Measurements from ENCODE around the gene RIPOR2. TPM values are rescaled to one million over a fixed set of nuclear protein-coding genes. Genes with fewer than 3 reads are reported as not detected.

The RIPOR2 gene
- total and polyA plus RNA-seq, 2 experiments from 2014 or later = 3.2 to 3.3 TPM

DNA sequence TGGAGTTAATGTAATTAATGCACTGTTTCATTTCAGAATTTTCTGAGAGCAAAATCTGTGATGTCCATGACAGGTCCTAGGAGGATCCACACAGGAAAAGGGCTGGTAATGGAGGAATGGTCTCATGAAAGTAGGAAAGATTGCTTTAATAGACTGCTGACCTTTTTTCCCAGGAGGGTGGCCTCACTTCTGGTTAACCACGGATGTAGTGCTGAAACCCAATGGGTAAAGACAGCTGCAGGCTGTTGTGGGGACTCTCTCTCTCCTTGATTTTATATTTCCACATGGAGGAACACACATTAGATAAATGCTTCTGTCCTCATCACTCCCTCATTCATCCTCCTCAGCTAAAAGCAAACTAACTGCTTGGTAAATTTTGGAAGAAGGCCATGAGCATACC, 23.6 kb upstream of the RIPOR2 start:
- no peaks in the 10 kb centered on the region for H3K36me3 ChIP-seq (ENCODE audit: low read depth)
- 45 to 68% methylated on average over 1 of the region's 1 CpG for whole genome bisulfite sequencing, 2 experiments (ENCODE audit: low coverage in 1 of 2, low lambda C conversion rate in 2 of 2, missing lambda C conversion rate in 2 of 2)
- no peaks in the 10 kb centered on the region for H3K9me3 ChIP-seq (ENCODE audit: low read depth)

DNA sequence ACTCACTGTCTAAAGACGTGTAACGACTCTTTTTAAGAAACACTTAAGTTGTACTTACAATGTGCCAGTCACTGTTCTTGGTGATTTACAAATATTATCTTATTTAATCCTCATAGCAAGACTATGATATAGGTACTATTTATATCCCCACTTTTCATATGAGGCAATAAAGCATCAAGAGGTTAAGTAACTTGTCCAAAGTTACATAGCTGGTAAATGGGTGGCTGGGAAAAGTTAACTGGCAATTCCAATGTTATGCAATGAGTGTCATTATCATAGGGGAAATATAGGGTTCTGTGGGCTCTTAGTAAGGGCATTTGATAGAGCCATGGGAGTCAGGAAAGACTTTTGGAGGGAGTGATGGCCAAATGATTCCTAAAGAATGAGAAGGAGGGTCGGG, 21.4 kb upstream of the RIPOR2 start:
- H3K9ac ChIP-seq = no peak overlapping the region
- H3K4me3 ChIP-seq = no peak overlapping the region
- no peak overlapping the region for H3K27ac ChIP-seq
- H3K4me1 ChIP-seq (ENCODE audit: insufficient read depth) = no peaks in the 10 kb centered on the region
- TF ChIP-seq EZH2phosphoT487 (IDR thresholded peaks at IDR 0.05; ENCODE audit: insufficient read depth, low read depth) (no peak), EZH2 (IDR thresholded peaks at IDR 0.05; ENCODE audit: insufficient read depth, poor library complexity, severe bottlenecking) (no peak)
- H3K9me3 ChIP-seq (ENCODE audit: low read depth) = no peaks in the 10 kb centered on the region
- H3K36me3 ChIP-seq (ENCODE audit: low read depth) = no peaks in the 10 kb centered on the region
- no peaks in the 10 kb centered on the region for H3K27me3 ChIP-seq (replicated peaks; ENCODE audit: insufficient read depth)
- no peaks in the 10 kb centered on the region for H3F3A ChIP-seq (ENCODE audit: insufficient read depth)
- no peaks in the 10 kb centered on the region for H3K9me2 ChIP-seq (ENCODE audit: insufficient read depth)
- WGBS, 2 experiments (ENCODE audit: low coverage in 1 of 2, low lambda C conversion rate in 2 of 2, missing lambda C conversion rate in 2 of 2) = 76 to 84% methylated on average over 3 of the region's 3 CpGs
- no peaks in the 10 kb centered on the region for H4K20me1 ChIP-seq (ENCODE audit: insufficient read depth)
- DNase-seq = no peak
- in situ Hi-C loops (cut with MboI) = no loop called here
- no peak overlapping the region for H3K4me2 ChIP-seq (ENCODE audit: unreplicated experiment)
- H2AFZ ChIP-seq = no peak overlapping the region
- no peaks in the 10 kb centered on the region for H3K79me2 ChIP-seq (ENCODE audit: insufficient read depth)

More for the DNA sequence above, 23.6 kb upstream of the RIPOR2 start:
- Histone ChIP-seq H3F3A (ENCODE audit: insufficient read depth) (no peaks in the 10 kb centered on the region), H4K20me1 (ENCODE audit: insufficient read depth) (no peaks in the 10 kb centered on the region), H3K27ac (no peak overlapping the region), H2AFZ (no peak overlapping the region), H3K4me3 (no peak overlapping the region), H3K9ac (no peak overlapping the region), H3K79me2 (ENCODE audit: insufficient read depth) (no peaks in the 10 kb centered on the region), H3K4me2 (ENCODE audit: unreplicated experiment) (no peak overlapping the region), H3K27me3 (replicated peaks; ENCODE audit: insufficient read depth) (no peaks in the 10 kb centered on the region), H3K4me1 (ENCODE audit: insufficient read depth) (no peaks in the 10 kb centered on the region), H3K9me2 (ENCODE audit: insufficient read depth) (no peaks in the 10 kb centered on the region)
- DNase-seq = no peak
- in situ Hi-C loops (cut with MboI) = no loop called here
- TF ChIP-seq EZH2 (IDR thresholded peaks at IDR 0.05; ENCODE audit: insufficient read depth, poor library complexity, severe bottlenecking) (no peak), EZH2phosphoT487 (IDR thresholded peaks at IDR 0.05; ENCODE audit: insufficient read depth, low read depth) (no peak)

DNA sequence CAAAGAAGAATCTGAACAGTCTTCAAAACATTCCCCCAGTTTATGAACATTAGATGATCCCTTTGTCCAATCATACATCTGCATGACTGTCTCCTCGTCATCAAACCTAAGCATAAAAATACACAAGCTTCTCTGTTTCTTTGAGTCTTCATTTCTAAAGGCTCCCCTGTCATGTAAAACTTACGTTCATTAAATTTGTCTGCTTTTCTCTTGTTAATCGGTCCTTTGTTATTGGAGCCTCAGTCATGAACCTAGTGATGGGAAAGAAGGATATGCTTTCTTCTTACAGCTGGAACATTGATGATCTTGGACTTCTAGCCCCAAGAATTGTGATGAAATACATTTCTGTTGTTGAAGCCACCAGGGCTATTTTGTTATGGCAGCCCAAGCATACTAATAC, 18.0 kb upstream of the RIPOR2 start:
- no peaks in the 10 kb centered on the region for H3K9me3 ChIP-seq (ENCODE audit: low read depth)
- no peak overlapping the region for H3K4me3 ChIP-seq
- H3K27ac ChIP-seq = no peak overlapping the region
- TF ChIP-seq EZH2phosphoT487 (IDR thresholded peaks at IDR 0.05; ENCODE audit: insufficient read depth, low read depth) = no peak
- DNase-seq = no peak
- H2AFZ ChIP-seq = no peak overlapping the region
- no peaks in the 10 kb centered on the region for H4K20me1 ChIP-seq (ENCODE audit: insufficient read depth)
- H3K9me2 ChIP-seq (ENCODE audit: insufficient read depth) = no peaks in the 10 kb centered on the region
- 64 to 65% methylated on average over 3 of the region's 3 CpGs for WGBS, 2 experiments (ENCODE audit: low coverage in 1 of 2, low lambda C conversion rate in 2 of 2, missing lambda C conversion rate in 2 of 2)
- H3K79me2 ChIP-seq (ENCODE audit: insufficient read depth) = no peaks in the 10 kb centered on the region
- no peaks in the 10 kb centered on the region for H3F3A ChIP-seq (ENCODE audit: insufficient read depth)
- no peak overlapping the region for H3K4me2 ChIP-seq (ENCODE audit: unreplicated experiment)
- no peak overlapping the region for H3K9ac ChIP-seq
- no peaks in the 10 kb centered on the region for H3K4me1 ChIP-seq (ENCODE audit: insufficient read depth)
- in situ Hi-C loops (cut with MboI) = no loop called here
- no peaks in the 10 kb centered on the region for H3K36me3 ChIP-seq (ENCODE audit: low read depth)
- H3K27me3 ChIP-seq (replicated peaks; ENCODE audit: insufficient read depth) = peaks cover 9% of the 10 kb centered on the region; the same call in 1 of the 2 replicates

DNA sequence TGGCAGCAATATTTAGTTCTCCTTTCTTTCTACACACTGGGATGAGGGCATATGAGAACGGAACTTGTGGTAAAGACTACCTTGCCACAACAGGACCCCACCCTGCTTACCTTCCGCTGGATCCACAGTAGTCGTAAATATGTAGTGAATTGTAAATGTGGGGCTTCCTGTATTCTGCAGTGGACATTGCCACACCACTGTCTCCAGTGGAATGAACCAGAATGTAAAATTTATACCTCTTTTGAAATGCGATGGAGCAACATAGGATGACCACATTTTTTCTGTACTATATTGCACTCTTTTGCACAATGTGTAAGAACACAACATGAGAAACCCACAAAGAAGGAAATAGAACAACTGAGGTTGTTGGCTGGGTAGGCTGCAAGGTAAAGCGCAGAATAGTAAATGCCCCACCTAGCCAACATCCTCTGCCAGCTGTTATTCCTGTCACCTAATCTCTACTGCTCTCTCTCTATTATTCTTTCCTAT, 16.1 kb upstream of the RIPOR2 start:
- no peaks in the 10 kb centered on the region for H4K20me1 ChIP-seq (ENCODE audit: insufficient read depth)
- H3K4me1 ChIP-seq (ENCODE audit: insufficient read depth) = no peaks in the 10 kb centered on the region
- H3K9ac ChIP-seq = no peak overlapping the region
- no peak for DNase-seq
- H3K79me2 ChIP-seq (ENCODE audit: insufficient read depth) = no peaks in the 10 kb centered on the region
- no peak overlapping the region for H3K4me3 ChIP-seq
- TF ChIP-seq EZH2 (IDR thresholded peaks at IDR 0.05; ENCODE audit: insufficient read depth, poor library complexity, severe bottlenecking) = no peak
- no peak for TF ChIP-seq EZH2phosphoT487 (IDR thresholded peaks at IDR 0.05; ENCODE audit: insufficient read depth, low read depth)
- in situ Hi-C loops (cut with MboI) = no loop called here
- 82 to 84% methylated on average over 5 of the region's 5 CpGs for WGBS, 2 experiments (ENCODE audit: low coverage in 1 of 2, low lambda C conversion rate in 2 of 2, missing lambda C conversion rate in 2 of 2)
- H3F3A ChIP-seq (ENCODE audit: insufficient read depth) = no peaks in the 10 kb centered on the region
- no peaks in the 10 kb centered on the region for H3K9me2 ChIP-seq (ENCODE audit: insufficient read depth)
- peaks cover 9% of the 10 kb centered on the region for H3K27me3 ChIP-seq (replicated peaks; ENCODE audit: insufficient read depth)
- H2AFZ ChIP-seq = no peak overlapping the region
- no peaks in the 10 kb centered on the region for H3K36me3 ChIP-seq (ENCODE audit: low read depth)
- H3K27ac ChIP-seq = no peak overlapping the region
- no peak overlapping the region for H3K4me2 ChIP-seq (ENCODE audit: unreplicated experiment)
- H3K9me3 ChIP-seq (ENCODE audit: low read depth) = no peaks in the 10 kb centered on the region

All from GM23248 (cell line).